B cell (primary cell): ENCODE data around the gene PPP3R2.

Experiments used
- EZH2 ChIP-seq: IDR thresholded peaks from 2 replicates; pipeline ENCODE4 v1.6.1; 2012; ENCODE audit warnings: borderline replicate concordance, low read depth, mild to moderate bottlenecking, moderate library complexity, low read length; ENCODE audit not compliant: insufficient read depth, poor library complexity, severe bottlenecking
- TF ChIP-seq, protein P1 (sequence below): fragments of 200-600 bp; IDR thresholded peaks from one replicate; pipeline ENCODE4 v1.8.0; 2022; ENCODE audit warnings: antibody characterized with exemption, mild to moderate bottlenecking

DNA sequence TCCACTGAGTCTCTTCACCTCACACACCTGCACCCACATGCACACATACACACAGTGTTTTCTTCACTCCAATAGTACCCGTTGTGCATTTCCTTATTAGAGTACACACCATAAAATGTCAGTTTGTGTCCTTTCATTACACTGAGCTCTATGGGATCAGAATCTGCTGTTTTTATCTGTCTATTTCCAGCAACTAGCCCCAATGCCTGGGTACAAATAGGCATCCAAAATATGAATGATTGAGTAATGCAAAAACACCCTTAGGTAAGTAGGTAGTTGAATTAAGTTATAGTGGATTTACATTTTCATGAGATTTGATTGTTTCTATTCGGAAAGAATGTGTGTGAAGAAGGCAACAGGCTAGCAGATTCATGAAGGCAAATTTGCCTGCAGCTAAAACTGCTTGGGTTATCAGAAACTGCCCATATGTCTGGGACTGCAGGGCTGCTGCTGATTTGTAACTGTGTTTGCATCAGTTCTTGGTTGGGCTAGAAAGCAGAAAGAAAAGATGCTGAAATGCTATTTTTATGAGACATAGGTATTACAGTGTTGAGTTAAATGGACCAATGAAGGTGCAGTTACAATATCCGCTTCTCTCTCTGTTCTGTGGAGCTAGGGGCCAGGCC lies 26.9 kb downstream of the PPP3R2 start:
- TF ChIP-seq, protein P1, sequence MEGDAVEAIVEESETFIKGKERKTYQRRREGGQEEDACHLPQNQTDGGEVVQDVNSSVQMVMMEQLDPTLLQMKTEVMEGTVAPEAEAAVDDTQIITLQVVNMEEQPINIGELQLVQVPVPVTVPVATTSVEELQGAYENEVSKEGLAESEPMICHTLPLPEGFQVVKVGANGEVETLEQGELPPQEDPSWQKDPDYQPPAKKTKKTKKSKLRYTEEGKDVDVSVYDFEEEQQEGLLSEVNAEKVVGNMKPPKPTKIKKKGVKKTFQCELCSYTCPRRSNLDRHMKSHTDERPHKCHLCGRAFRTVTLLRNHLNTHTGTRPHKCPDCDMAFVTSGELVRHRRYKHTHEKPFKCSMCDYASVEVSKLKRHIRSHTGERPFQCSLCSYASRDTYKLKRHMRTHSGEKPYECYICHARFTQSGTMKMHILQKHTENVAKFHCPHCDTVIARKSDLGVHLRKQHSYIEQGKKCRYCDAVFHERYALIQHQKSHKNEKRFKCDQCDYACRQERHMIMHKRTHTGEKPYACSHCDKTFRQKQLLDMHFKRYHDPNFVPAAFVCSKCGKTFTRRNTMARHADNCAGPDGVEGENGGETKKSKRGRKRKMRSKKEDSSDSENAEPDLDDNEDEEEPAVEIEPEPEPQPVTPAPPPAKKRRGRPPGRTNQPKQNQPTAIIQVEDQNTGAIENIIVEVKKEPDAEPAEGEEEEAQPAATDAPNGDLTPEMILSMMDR = no peak
- no peak for TF ChIP-seq EZH2
